DOHH2 (cell line): Measurements from ENCODE around the gene DCAF6.

Experiments used
- H3F3A ChIP-seq: fragments of 200-600 bp; sonication (generic), shearing (Covaris generic); 2 replicates; pipeline ENCODE4 v1.6.0; 2016; ENCODE audit warnings: antibody characterized with exemption, mild to moderate bottlenecking; ENCODE audit not compliant: control insufficient read depth, insufficient read depth
- H3K27ac ChIP-seq: fragments of 200-600 bp; sonication (generic); 2 replicates; pipeline ENCODE4 v1.5.1; 2014; ENCODE audit warnings: low read depth, mild to moderate bottlenecking, low read length, moderate library complexity
- H3K27me3 ChIP-seq: fragments of 200-600 bp; sonication (generic); 2 replicates; pipeline ENCODE4 v1.6.1; 2014; ENCODE audit warnings: mild to moderate bottlenecking, low read length, mixed read lengths; ENCODE audit not compliant: control insufficient read depth
- H3K36me3 ChIP-seq: fragments of 200-600 bp; sonication (generic); 2 replicates; pipeline ENCODE4 v1.6.1; 2014; ENCODE audit warnings: mild to moderate bottlenecking, low read length, moderate library complexity, mixed read lengths; ENCODE audit not compliant: control insufficient read depth
- H3K4me1 ChIP-seq: fragments of 200-600 bp; sonication (generic); 2 replicates; pipeline ENCODE4 v1.6.1; 2014; ENCODE audit warnings: mild to moderate bottlenecking, low read length, mixed read lengths; ENCODE audit not compliant: control insufficient read depth
- H3K4me2 ChIP-seq: fragments of 200-600 bp; sonication (generic); 2 replicates; pipeline ENCODE4 v1.6.0; 2014; ENCODE audit warnings: mild to moderate bottlenecking, low read length, moderate library complexity
- H3K4me3 ChIP-seq: fragments of 200-600 bp; sonication (generic); 2 replicates; pipeline ENCODE4 v1.5.1; 2014; ENCODE audit warnings: mild to moderate bottlenecking, low read length, mixed read lengths
- H3K79me2 ChIP-seq: fragments of 200-600 bp; sonication (generic); 2 replicates; pipeline ENCODE4 v1.6.1; 2014; ENCODE audit warnings: mild to moderate bottlenecking, low read length, mixed read lengths; ENCODE audit not compliant: control insufficient read depth
- H3K9me2 ChIP-seq: fragments of 200-600 bp; sonication (generic); replicated peaks from 2 replicates; pipeline ENCODE4 v1.6.1; 2014; ENCODE audit warnings: mild to moderate bottlenecking, low read length, mixed read lengths; ENCODE audit not compliant: control insufficient read depth
- H3K9me3 ChIP-seq: fragments of 200-600 bp; sonication (generic); 2 replicates; pipeline ENCODE4 v1.6.1; 2014; ENCODE audit warnings: antibody characterized with exemption, low read length, mixed read lengths; ENCODE audit not compliant: control insufficient read depth, insufficient read depth
- H4K20me1 ChIP-seq: fragments of 200-600 bp; sonication (generic); 2 replicates; pipeline ENCODE4 v1.6.0; 2014; ENCODE audit warnings: low read depth, mild to moderate bottlenecking, antibody characterized with exemption, low read length, moderate library complexity; ENCODE audit not compliant: control insufficient read depth, insufficient read depth
- CTCF ChIP-seq: fragments of 200-600 bp; sonication (generic); IDR thresholded peaks from one replicate; pipeline ENCODE4 v1.5.1; 2014; ENCODE audit warnings: antibody characterized with exemption, mild to moderate bottlenecking, low read depth, low read length; ENCODE audit not compliant: poor library complexity, severe bottlenecking
- EZH2phosphoT487 ChIP-seq: fragments of 200-600 bp; sonication (generic); IDR thresholded peaks from 2 replicates; pipeline ENCODE4 v1.6.1; 2017; ENCODE audit warnings: borderline replicate concordance, mild to moderate bottlenecking, antibody characterized with exemption, low read length, moderate library complexity, mixed read lengths

Gene DCAF6

GRCh38 chr1:167915569-167915968, 20.9 kb upstream of the DCAF6 start:
- H3K27me3 ChIP-seq = no peaks in the 10 kb centered on the region
- H3K4me3 ChIP-seq = no peak overlapping the region
- no peaks in the 10 kb centered on the region for H3K9me3 ChIP-seq
- no peak overlapping the region for H3K4me2 ChIP-seq
- TF ChIP-seq CTCF = no peak
- no peak for TF ChIP-seq EZH2phosphoT487
- H3K4me1 ChIP-seq = no peaks in the 10 kb centered on the region
- H3K79me2 ChIP-seq = no peaks in the 10 kb centered on the region
- no peaks in the 10 kb centered on the region for H3K9me2 ChIP-seq
- H4K20me1 ChIP-seq = no peaks in the 10 kb centered on the region
- no peaks in the 10 kb centered on the region for H3F3A ChIP-seq
- H3K27ac ChIP-seq = no peak overlapping the region
- H3K36me3 ChIP-seq = peaks cover 29% of the 10 kb centered on the region

GRCh38 chr1:167916766-167917511, 19.5 kb upstream of the DCAF6 start:
- no peak overlapping the region for H3K27ac ChIP-seq
- no peaks in the 10 kb centered on the region for H3K9me3 ChIP-seq
- peaks cover 1% of the 10 kb centered on the region for H3K4me1 ChIP-seq
- TF ChIP-seq CTCF (no peak), EZH2phosphoT487 (no peak)
- H3K79me2 ChIP-seq = no peaks in the 10 kb centered on the region
- no peak overlapping the region for H3K4me2 ChIP-seq
- no peaks in the 10 kb centered on the region for H4K20me1 ChIP-seq
- no peaks in the 10 kb centered on the region for H3K27me3 ChIP-seq
- H3K4me3 ChIP-seq = no peak overlapping the region
- H3K36me3 ChIP-seq = peaks cover 29% of the 10 kb centered on the region
- no peaks in the 10 kb centered on the region for H3F3A ChIP-seq
- H3K9me2 ChIP-seq = no peaks in the 10 kb centered on the region

- H3K4me3 ChIP-seq = no peak overlapping the region
- peaks cover 34% of the 10 kb centered on the region for H3K36me3 ChIP-seq
- no peak overlapping the region for H3K27ac ChIP-seq
- H3K4me1 ChIP-seq = peaks cover 46% of the 10 kb centered on the region
- TF ChIP-seq CTCF (no peak), EZH2phosphoT487 (no peak)
- H3K9me3 ChIP-seq = no peaks in the 10 kb centered on the region
- H3K79me2 ChIP-seq = peaks cover 18% of the 10 kb centered on the region
- H3K4me2 ChIP-seq = no peak overlapping the region
- no peaks in the 10 kb centered on the region for H4K20me1 ChIP-seq
- H3K9me2 ChIP-seq = no peaks in the 10 kb centered on the region
- no peaks in the 10 kb centered on the region for H3F3A ChIP-seq
- H3K27me3 ChIP-seq = no peaks in the 10 kb centered on the region
Measured at GRCh38 chr1:167922023-167922422, 14.5 kb upstream of the DCAF6 start.
